Caco-2 (cell line): ENCODE results near the gene ASMTL. TPM values are rescaled to one million over a fixed set of nuclear protein-coding genes. Genes with fewer than 3 reads are reported as not detected.
"Not testable (repeated sequence)": the region's sequence is repeated elsewhere in the genome, so short reads cannot be mapped to it uniquely, and the experiment has no call there.

Source experiments
- BruUV-seq: library from RNA; stranded (reverse); fragments of 400-500 nt; replicated peaks from 2 replicates; lab custom pipeline; 2021; lab: Mats Ljungman, UMichigan
- CTCF ChIA-PET: fragments of 300-600 bp; sonication (Branson Sonifier 250); formaldehyde crosslinking; loops from one replicate; lab custom pipeline; 2022; ENCODE audit warnings: antibody characterized with exemption; lab: Charles Lee
- POLR2A ChIA-PET: fragments of 300-600 bp; sonication (Branson Sonifier 250); formaldehyde crosslinking; loops from one replicate; lab custom pipeline; 2022; ENCODE audit warnings: antibody characterized with exemption; lab: Charles Lee
- DNase-seq, 2 experiments: peaks; one replicate each; pipeline versions ENCODE4 v3.0.0 to v3.0.0-alpha.2; 2020 to 2022
- H3K27me3 ChIP-seq: replicated peaks from 2 replicates; pipeline ENCODE4 v1.6.0; 2011; ENCODE audit warnings: low read length; ENCODE audit not compliant: control insufficient read depth, insufficient read depth
- H3K36me3 ChIP-seq: 2 replicates; pipeline ENCODE4 v1.5.1; 2011; ENCODE audit warnings: low read length; ENCODE audit not compliant: control insufficient read depth, insufficient read depth
- H3K4me1 ChIP-seq: fragments of 250-450 bp; sonication (Bioruptor Pico); 2 replicates; pipeline ENCODE4 v1.5.1; 2020; ENCODE audit warnings: mild to moderate bottlenecking
- H3K4me3 ChIP-seq: 2 replicates; pipeline ENCODE4 v1.5.1; 2011; ENCODE audit warnings: low read depth, mild to moderate bottlenecking, control low read depth, low read length
- H3K9me3 ChIP-seq: fragments of 250-450 bp; sonication (Bioruptor Pico); 2 replicates; pipeline ENCODE4 v1.5.1; 2020; ENCODE audit warnings: mild to moderate bottlenecking, moderate library complexity
- H3K27ac Mint-ChIP-seq: one replicate; pipeline ENCODE4 v1.8.0; 2022; ENCODE audit warnings: mixed read lengths; ENCODE audit not compliant: unreplicated experiment
- H3K27me3 Mint-ChIP-seq: one replicate; pipeline ENCODE4 v1.8.0; 2022; ENCODE audit warnings: mixed read lengths; ENCODE audit not compliant: insufficient read depth, unreplicated experiment
- H3K36me3 Mint-ChIP-seq: one replicate; pipeline ENCODE4 v1.8.0; 2022; ENCODE audit warnings: mild to moderate bottlenecking, mixed read lengths; ENCODE audit not compliant: insufficient read depth, unreplicated experiment
- H3K4me1 Mint-ChIP-seq: one replicate; pipeline ENCODE4 v1.8.0; 2022; ENCODE audit warnings: low read depth, mixed read lengths; ENCODE audit not compliant: unreplicated experiment
- H3K4me3 Mint-ChIP-seq: one replicate; pipeline ENCODE4 v1.8.0; 2022; ENCODE audit warnings: mild to moderate bottlenecking, moderate library complexity, mixed read lengths; ENCODE audit not compliant: unreplicated experiment
- H3K9me3 Mint-ChIP-seq: one replicate; pipeline ENCODE4 v1.8.0; 2022; ENCODE audit warnings: mixed read lengths; ENCODE audit not compliant: unreplicated experiment
- CTCF ChIP-seq, 2 experiments: fragments of 200-600 bp in 1 of 2; IDR thresholded peaks; 1 replicate in 1 of 2; 2 replicates in 1 of 2; pipeline versions ENCODE4 v1.5.1 to v1.8.0; 2011 to 2022; ENCODE audit warnings: antibody characterized with exemption in 1 of 2, control low read depth in 1 of 2, inconsistent platforms in 1 of 2, low read depth in 1 of 2, low read length in 1 of 2, mild to moderate bottlenecking in 1 of 2, moderate library complexity in 1 of 2; ENCODE audit not compliant: insufficient read depth in 1 of 2, severe bottlenecking in 1 of 2, unreplicated experiment in 1 of 2
- intact Hi-C: fragments of 100-400 bp; cut with micrococcal nuclease; formaldehyde crosslinking; loops from one replicate; pipeline ENCODE4 v1.10.0; 2022; ENCODE audit not compliant: unreplicated experiment
- total RNA-seq: library from RNA; stranded (reverse); gene quantifications from 2 replicates; pipeline ENCODE4 v1.2.3, GENCODE V29; 2022

The ASMTL gene
- total RNA-seq, 1 experiment from 2014 or later, result 17.4 TPM

DNA sequence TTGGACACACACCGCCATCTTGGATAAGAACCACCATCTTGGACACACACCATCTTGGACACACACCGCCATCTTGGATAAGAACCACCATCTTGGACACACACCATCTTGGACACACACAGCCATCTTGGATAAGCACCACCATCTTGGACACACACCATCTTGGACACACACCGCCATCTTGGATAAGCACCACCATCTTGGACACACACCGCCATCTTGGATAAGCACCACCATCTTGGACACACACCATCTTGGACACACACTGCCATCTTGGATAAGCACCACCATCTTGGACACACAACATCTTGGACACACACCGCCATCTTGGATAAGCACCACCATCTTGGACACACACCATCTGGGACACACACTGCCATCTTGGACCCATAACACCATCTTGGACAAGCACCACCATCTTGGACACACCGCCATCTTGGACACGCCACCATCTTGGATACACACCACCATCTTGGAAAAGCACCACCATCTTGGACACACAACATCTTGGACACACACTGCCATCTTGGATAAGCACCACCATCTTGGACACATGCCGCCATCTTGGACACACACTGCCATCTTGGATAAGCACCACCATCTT is 4.6 kb downstream of the ASMTL start:
- CTCF ChIA-PET, H3K27me3 ChIP-seq, H3K4me3 Mint-ChIP-seq, H3K9me3 ChIP-seq, H3K4me1 ChIP-seq, H3K36me3 ChIP-seq, H3K4me3 ChIP-seq, BruUV-seq, H3K27ac Mint-ChIP-seq, POLR2A ChIA-PET, H3K4me1 Mint-ChIP-seq, intact Hi-C loops, H3K27me3 Mint-ChIP-seq: not testable (repeated sequence)
- Mint-ChIP-seq H3K36me3 (peaks cover 59% of the 10 kb centered on the region), H3K9me3 (peaks cover 38% of the 10 kb centered on the region)
- peak in 1 of 2 experiments; percentile 19 for DNase-seq

- POLR2A ChIA-PET, H3K4me3 Mint-ChIP-seq, BruUV-seq, intact Hi-C loops, H3K27me3 Mint-ChIP-seq, H3K9me3 ChIP-seq, H3K4me1 ChIP-seq, H3K4me3 ChIP-seq, CTCF ChIA-PET, H3K27ac Mint-ChIP-seq, H3K27me3 ChIP-seq, H3K4me1 Mint-ChIP-seq, H3K36me3 ChIP-seq: not testable (repeated sequence)
- Mint-ChIP-seq H3K9me3 (peaks cover 38% of the 10 kb centered on the region), H3K36me3 (peaks cover 62% of the 10 kb centered on the region)
- DNase-seq, result peak in 1 of 2 experiments; percentile 33
Observed at GRCh38 chrX:1446984-1447968, 5.4 kb downstream of the ASMTL start.

GRCh38 chrX:1444561-1445500 is 7.9 kb downstream of the ASMTL start:
- Mint-ChIP-seq H3K36me3 (peaks cover 54% of the 10 kb centered on the region), H3K4me1 (no peaks in the 10 kb centered on the region), H3K27ac (no peak overlapping the region), H3K4me3 (no peak overlapping the region), H3K27me3 (no peaks in the 10 kb centered on the region), H3K9me3 (peaks cover 38% of the 10 kb centered on the region)
- Histone ChIP-seq H3K27me3 (no peaks in the 10 kb centered on the region), H3K4me3 (no peak overlapping the region), H3K4me1 (no peaks in the 10 kb centered on the region), H3K9me3 (no peaks in the 10 kb centered on the region), H3K36me3 (no peaks in the 10 kb centered on the region)
- POLR2A ChIA-PET, result no interaction called here
- intact Hi-C loops, result no loop called here
- no peak for TF ChIP-seq CTCF (IDR thresholded peaks at IDR 0.05; ENCODE audit: insufficient read depth in 1 of 2, low read depth in 1 of 2, low read length in 1 of 2, severe bottlenecking in 1 of 2, unreplicated experiment in 1 of 2)
- BruUV-seq, result no TSS peak
- DNase-seq, result peak in 1 of 2 experiments; percentile 15
- CTCF ChIA-PET, result no interaction called here
